ENCODE measurements around the gene FRAT1. TPM values are rescaled to one million over a fixed set of nuclear protein-coding genes. Genes with fewer than 3 reads are reported as not detected.

FRAT1 gene
- polyA plus RNA-seq, 3 donors = 17.0 to 34.4 (median 31.2) TPM

GRCh38 chr10:97311111-97311626 is 7.9 kb upstream of the FRAT1 start:
- H3K9me3 ChIP-seq (replicated peaks in 1 of 2; ENCODE audit: control insufficient read depth in 1 of 2, insufficient read depth in 1 of 2, low read length in 2 of 2) = no peaks in the 10 kb centered on the region
- H4K20me1 ChIP-seq (ENCODE audit: insufficient read depth, low read length) = no peaks in the 10 kb centered on the region
- intact Hi-C loops (cut with micrococcal nuclease) = no loop called here
- no peak for DNase-seq
- Mint-ChIP-seq H3K27ac (peak overlapping the region in 1 of 7 donors; percentile 54), H3K9me3 (peaks cover 0 to 4% (median 0%) of the 10 kb centered on the region in 7 donors), H3K4me3 (no peak overlapping the region), H3K4me1 (peaks cover 49% of the 10 kb centered on the region), H3K36me3 (peaks cover 0 to 3% of the 10 kb centered on the region in 2 donors), H3K27me3 (ENCODE audit: low read depth in 3 of 3) (peaks cover 0 to 2% (median 2%) of the 10 kb centered on the region in 3 donors)
- H3K79me2 ChIP-seq (ENCODE audit: insufficient read depth, low read length) = no peaks in the 10 kb centered on the region
- no peak overlapping the region for H3K4me2 ChIP-seq (replicated peaks; ENCODE audit: extremely low read depth, low read length, poor library complexity, severe bottlenecking)
- H3K4me3 ChIP-seq (replicated peaks in 1 of 3; ENCODE audit: low read depth in 2 of 3, low read length in 3 of 3) = no peak overlapping the region
- H2AFZ ChIP-seq (ENCODE audit: insufficient read depth, low read depth, low read length, poor library complexity, severe bottlenecking) = no peak overlapping the region
- no peak for TF ChIP-seq CTCF (IDR thresholded peaks at IDR 0.05)
- H3K36me3 ChIP-seq (replicated peaks in 1 of 2; ENCODE audit: control insufficient read depth in 1 of 2, insufficient read depth in 2 of 2, low read length in 2 of 2) = no peaks in the 10 kb centered on the region
- H3K4me1 ChIP-seq (ENCODE audit: control insufficient read depth in 1 of 2, insufficient read depth in 2 of 2, low read length in 2 of 2) = peaks cover 35 to 42% of the 10 kb centered on the region in 2 donors
- no peak overlapping the region for H3K27ac ChIP-seq (ENCODE audit: low read depth in 1 of 2, low read length in 2 of 2)
- WGBS (ENCODE audit: insufficient coverage) = 81% methylated on average over 3 of the region's 4 CpGs
- no peak overlapping the region for H3K9ac ChIP-seq (ENCODE audit: insufficient read depth, low read length, poor library complexity, severe bottlenecking)
- no peaks in the 10 kb centered on the region for H3K27me3 ChIP-seq (ENCODE audit: control insufficient read depth in 2 of 2, insufficient read depth in 2 of 2, low read length in 2 of 2)

GRCh38 chr10:97312897-97313296 is 6.2 kb upstream of the FRAT1 start:
- Mint-ChIP-seq H3K27me3 (ENCODE audit: low read depth in 3 of 3) (peaks cover 0 to 3% (median 2%) of the 10 kb centered on the region in 3 donors), H3K4me3 (no peak overlapping the region), H3K27ac (no peak overlapping the region), H3K36me3 (peaks cover 0 to 3% of the 10 kb centered on the region in 2 donors), H3K9me3 (peaks cover 0 to 6% (median 0%) of the 10 kb centered on the region in 7 donors), H3K4me1 (peaks cover 55% of the 10 kb centered on the region)
- 100% methylated on average over 4 of the region's 6 CpGs for WGBS (ENCODE audit: insufficient coverage)
- no peak for TF ChIP-seq CTCF (IDR thresholded peaks at IDR 0.05)
- Histone ChIP-seq H3K27me3 (ENCODE audit: control insufficient read depth in 2 of 2, insufficient read depth in 2 of 2, low read length in 2 of 2) (no peaks in the 10 kb centered on the region), H3K9ac (ENCODE audit: insufficient read depth, low read length, poor library complexity, severe bottlenecking) (no peak overlapping the region), H3K9me3 (replicated peaks in 1 of 2; ENCODE audit: control insufficient read depth in 1 of 2, insufficient read depth in 1 of 2, low read length in 2 of 2) (no peaks in the 10 kb centered on the region), H2AFZ (ENCODE audit: insufficient read depth, low read depth, low read length, poor library complexity, severe bottlenecking) (no peak overlapping the region), H3K4me3 (replicated peaks in 1 of 3; ENCODE audit: low read depth in 2 of 3, low read length in 3 of 3) (no peak overlapping the region), H3K36me3 (replicated peaks in 1 of 2; ENCODE audit: control insufficient read depth in 1 of 2, insufficient read depth in 2 of 2, low read length in 2 of 2) (no peaks in the 10 kb centered on the region), H3K4me1 (ENCODE audit: control insufficient read depth in 1 of 2, insufficient read depth in 2 of 2, low read length in 2 of 2) (peaks cover 41 to 51% of the 10 kb centered on the region in 2 donors), H3K27ac (ENCODE audit: low read depth in 1 of 2, low read length in 2 of 2) (no peak overlapping the region), H3K79me2 (ENCODE audit: insufficient read depth, low read length) (peaks cover 8% of the 10 kb centered on the region), H4K20me1 (ENCODE audit: insufficient read depth, low read length) (no peaks in the 10 kb centered on the region), H3K4me2 (replicated peaks; ENCODE audit: extremely low read depth, low read length, poor library complexity, severe bottlenecking) (no peak overlapping the region)
- no peak for DNase-seq
- intact Hi-C loops (cut with micrococcal nuclease) = no loop called here
